Stomach (tissue), 4 donors: Measurements from ENCODE around the gene BACE2.
"Not testable (repeated sequence)": the region's sequence is repeated elsewhere in the genome, so short reads cannot be mapped to it uniquely, and the experiment has no call there.

Source experiments
- POLR2A ChIP-seq, 4 donors: fragments of 450-650 bp; IDR thresholded peaks; one replicate each; pipeline ENCODE4 v1.6.1; 2016; ENCODE audit warnings: antibody characterized with exemption in 4 of 4, control low read depth in 2 of 4, mild to moderate bottlenecking in 1 of 4, moderate library complexity in 1 of 4
- POLR2AphosphoS5 ChIP-seq, 3 donors: sonication (generic); formaldehyde crosslinking; IDR thresholded peaks; one replicate each; pipeline ENCODE4 v1.6.1; 2016; ENCODE audit warnings: antibody characterized with exemption in 3 of 3

DNA sequence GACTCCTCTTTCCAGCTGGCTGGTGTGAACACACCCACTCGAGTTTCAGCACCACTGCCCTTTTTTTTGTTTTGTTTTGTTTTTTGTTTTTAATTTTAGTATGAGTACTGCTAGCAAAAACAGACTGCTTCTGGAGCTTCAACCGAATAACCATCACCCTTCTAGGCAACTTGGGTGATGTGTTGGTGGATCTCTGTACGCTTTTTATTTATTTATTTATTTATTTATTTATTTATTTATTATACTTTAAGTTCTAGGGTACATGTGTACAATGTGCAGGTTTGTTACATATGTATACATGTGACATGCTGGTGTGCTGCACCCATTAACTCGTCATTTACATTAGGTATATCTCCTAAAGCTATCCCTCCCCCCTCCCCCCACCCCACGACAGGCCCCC lies 30.7 kb downstream of the BACE2 start:
- TF ChIP-seq POLR2A, POLR2AphosphoS5 (IDR thresholded peaks at IDR 0.05): not testable (repeated sequence)
